ENCODE results near the gene LRRC9.

DNA sequence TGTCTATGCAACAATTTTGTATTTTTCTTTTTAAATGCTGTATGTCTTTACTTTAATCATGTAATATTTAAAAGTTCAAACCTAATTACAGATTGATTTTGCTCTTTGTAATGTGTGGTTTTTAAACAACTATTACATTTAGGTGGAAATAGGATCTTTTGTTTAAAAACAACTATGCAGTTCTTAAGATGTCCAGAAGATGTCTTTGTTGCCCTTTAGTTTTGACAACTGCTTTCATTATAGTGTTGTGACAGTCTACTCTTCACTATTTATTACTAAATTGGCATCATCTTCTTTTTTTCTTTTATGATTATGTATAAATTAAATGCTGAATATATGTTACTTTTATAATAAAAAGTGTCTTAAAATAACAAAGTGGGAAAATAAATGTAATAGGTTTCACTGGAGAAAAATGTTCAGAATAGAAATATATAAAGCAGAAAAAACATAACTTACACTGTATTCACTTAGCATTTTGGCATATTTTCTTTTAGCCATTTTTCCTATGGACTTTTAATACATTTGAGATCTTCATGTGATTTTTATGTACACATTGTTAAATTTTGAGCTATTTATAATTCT lies 144.6 kb downstream of the LRRC9 start:
- TF ChIP-seq, protein P1, sequence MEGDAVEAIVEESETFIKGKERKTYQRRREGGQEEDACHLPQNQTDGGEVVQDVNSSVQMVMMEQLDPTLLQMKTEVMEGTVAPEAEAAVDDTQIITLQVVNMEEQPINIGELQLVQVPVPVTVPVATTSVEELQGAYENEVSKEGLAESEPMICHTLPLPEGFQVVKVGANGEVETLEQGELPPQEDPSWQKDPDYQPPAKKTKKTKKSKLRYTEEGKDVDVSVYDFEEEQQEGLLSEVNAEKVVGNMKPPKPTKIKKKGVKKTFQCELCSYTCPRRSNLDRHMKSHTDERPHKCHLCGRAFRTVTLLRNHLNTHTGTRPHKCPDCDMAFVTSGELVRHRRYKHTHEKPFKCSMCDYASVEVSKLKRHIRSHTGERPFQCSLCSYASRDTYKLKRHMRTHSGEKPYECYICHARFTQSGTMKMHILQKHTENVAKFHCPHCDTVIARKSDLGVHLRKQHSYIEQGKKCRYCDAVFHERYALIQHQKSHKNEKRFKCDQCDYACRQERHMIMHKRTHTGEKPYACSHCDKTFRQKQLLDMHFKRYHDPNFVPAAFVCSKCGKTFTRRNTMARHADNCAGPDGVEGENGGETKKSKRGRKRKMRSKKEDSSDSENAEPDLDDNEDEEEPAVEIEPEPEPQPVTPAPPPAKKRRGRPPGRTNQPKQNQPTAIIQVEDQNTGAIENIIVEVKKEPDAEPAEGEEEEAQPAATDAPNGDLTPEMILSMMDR (IDR thresholded peaks at IDR 0.05): peak in 4 of 6 experiments; percentile 28 to 72 (median 56)
- TF ChIP-seq POLR2A (IDR thresholded peaks at IDR 0.05): no peak
